ENCODE results near the gene CFAP299.
"Not testable (repeated sequence)": the region's sequence is repeated elsewhere in the genome, so short reads cannot be mapped to it uniquely, and the experiment has no call there.

The CFAP299 gene

DNA sequence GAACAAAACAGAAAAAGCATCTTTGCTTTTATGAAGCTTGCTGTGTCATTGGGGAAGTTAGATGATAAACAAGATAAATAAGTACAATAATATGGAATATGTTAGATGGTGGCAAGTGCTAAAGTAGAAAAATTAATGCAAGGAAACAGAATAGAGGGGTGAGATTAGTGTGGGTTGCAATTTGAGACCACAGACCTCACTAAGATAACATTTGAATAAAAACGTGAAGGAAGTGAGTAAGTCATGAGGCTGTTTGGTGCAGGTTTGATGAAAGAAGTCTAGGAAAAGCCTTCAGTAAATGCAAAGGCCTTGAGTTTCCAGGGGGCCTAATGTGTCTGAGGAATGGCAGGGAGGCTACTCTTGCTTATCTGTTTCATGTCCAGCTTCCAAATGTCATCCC is 102.5 kb downstream of the CFAP299 start:
- Histone ChIP-seq H2AFZ (ENCODE audit: low read length) (peak overlapping the region; percentile 58), H3K4me2 (ENCODE audit: low read depth, low read length, poor library complexity, severe bottlenecking) (peak overlapping the region; percentile 53), H3K9ac (ENCODE audit: low read depth, low read length, poor library complexity, severe bottlenecking) (peak overlapping the region; percentile 5), H3K27me3 (ENCODE audit: insufficient read depth, low read length, poor library complexity, severe bottlenecking) (no peaks in the 10 kb centered on the region), H4K20me1 (ENCODE audit: insufficient read depth, low read length, poor library complexity, severe bottlenecking) (no peaks in the 10 kb centered on the region), H3K9me2 (replicated peaks; ENCODE audit: low read depth, low read length) (no peaks in the 10 kb centered on the region), H3F3A (ENCODE audit: low read depth) (peaks cover 3% of the 10 kb centered on the region; the same call in 1 of the 2 replicates), H3K36me3 (ENCODE audit: insufficient read depth, low read length) (no peaks in the 10 kb centered on the region), H3K4me3 (ENCODE audit: low read length, poor library complexity, severe bottlenecking) (peak overlapping the region; percentile 12), H3K79me2 (ENCODE audit: insufficient read depth, low read length) (no peaks in the 10 kb centered on the region), H3K4me1 (ENCODE audit: insufficient read depth, low read length, poor library complexity, severe bottlenecking) (peaks cover 29% of the 10 kb centered on the region), H3K9me3 (ENCODE audit: insufficient read depth, low read depth, low read length) (no peaks in the 10 kb centered on the region)
- TF ChIP-seq, protein P1, sequence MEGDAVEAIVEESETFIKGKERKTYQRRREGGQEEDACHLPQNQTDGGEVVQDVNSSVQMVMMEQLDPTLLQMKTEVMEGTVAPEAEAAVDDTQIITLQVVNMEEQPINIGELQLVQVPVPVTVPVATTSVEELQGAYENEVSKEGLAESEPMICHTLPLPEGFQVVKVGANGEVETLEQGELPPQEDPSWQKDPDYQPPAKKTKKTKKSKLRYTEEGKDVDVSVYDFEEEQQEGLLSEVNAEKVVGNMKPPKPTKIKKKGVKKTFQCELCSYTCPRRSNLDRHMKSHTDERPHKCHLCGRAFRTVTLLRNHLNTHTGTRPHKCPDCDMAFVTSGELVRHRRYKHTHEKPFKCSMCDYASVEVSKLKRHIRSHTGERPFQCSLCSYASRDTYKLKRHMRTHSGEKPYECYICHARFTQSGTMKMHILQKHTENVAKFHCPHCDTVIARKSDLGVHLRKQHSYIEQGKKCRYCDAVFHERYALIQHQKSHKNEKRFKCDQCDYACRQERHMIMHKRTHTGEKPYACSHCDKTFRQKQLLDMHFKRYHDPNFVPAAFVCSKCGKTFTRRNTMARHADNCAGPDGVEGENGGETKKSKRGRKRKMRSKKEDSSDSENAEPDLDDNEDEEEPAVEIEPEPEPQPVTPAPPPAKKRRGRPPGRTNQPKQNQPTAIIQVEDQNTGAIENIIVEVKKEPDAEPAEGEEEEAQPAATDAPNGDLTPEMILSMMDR (conservative IDR thresholded peaks at IDR 0.05; ENCODE audit: low read length) = no peak
- no peak for TF ChIP-seq EZH2phosphoT487 (IDR thresholded peaks at IDR 0.05; ENCODE audit: borderline replicate concordance)

DNA sequence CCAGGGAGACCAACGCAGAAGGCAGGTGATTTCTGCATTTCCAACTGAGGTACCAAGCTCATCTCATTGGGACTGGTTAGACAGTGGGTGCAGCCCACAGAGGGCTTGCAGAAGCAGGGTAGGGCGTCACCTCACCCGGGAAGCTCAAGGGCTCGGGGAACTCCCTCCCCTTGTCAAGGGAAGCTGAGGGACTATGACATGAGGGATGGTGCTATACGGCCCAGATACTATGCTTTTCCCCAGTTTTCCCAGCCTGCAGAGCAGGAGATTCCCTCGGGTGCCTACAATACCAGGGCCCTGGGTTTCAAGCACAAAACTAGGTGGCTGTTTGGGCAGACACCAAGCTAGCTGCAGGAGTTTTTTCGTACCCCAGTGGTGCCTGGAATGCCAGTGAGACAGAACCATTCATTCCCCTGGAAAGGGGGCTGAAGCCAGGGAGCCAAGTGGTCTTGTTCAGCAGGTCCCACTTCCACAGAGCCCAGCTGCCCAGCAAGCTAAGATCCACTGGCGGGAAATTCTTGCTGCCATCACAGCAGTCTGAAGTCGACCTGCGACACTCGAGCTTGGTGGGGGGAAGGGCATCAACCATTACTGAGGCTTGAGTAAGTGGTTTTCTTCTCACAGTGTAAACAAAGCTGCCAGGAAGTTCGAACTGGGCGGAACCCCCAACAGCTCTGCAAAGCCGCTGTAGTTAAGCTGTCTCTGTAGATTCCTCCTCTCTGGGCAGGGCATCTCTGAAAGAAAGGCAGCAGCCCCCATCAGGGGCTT is 103.9 kb downstream of the CFAP299 start:
- not testable (repeated sequence) for H3K9me2 ChIP-seq (replicated peaks; ENCODE audit: low read depth, low read length); H3K79me2 ChIP-seq (ENCODE audit: insufficient read depth, low read length); H3K9ac ChIP-seq (ENCODE audit: low read depth, low read length, poor library complexity, severe bottlenecking); H3F3A ChIP-seq (ENCODE audit: low read depth); H3K36me3 ChIP-seq (ENCODE audit: insufficient read depth, low read length); H3K27me3 ChIP-seq (ENCODE audit: insufficient read depth, low read length, poor library complexity, severe bottlenecking); H4K20me1 ChIP-seq (ENCODE audit: insufficient read depth, low read length, poor library complexity, severe bottlenecking); H3K4me3 ChIP-seq (ENCODE audit: low read length, poor library complexity, severe bottlenecking); H3K9me3 ChIP-seq (ENCODE audit: insufficient read depth, low read depth, low read length)
- peaks cover 29% of the 10 kb centered on the region for H3K4me1 ChIP-seq (ENCODE audit: insufficient read depth, low read length, poor library complexity, severe bottlenecking)
- H3K4me2 ChIP-seq (ENCODE audit: low read depth, low read length, poor library complexity, severe bottlenecking) = peak overlapping the region; percentile 1
- 0 out of 2 replicates have a peak overlapping the region, but pooled peaks have one; percentile 8 for H2AFZ ChIP-seq (ENCODE audit: low read length)

DNA sequence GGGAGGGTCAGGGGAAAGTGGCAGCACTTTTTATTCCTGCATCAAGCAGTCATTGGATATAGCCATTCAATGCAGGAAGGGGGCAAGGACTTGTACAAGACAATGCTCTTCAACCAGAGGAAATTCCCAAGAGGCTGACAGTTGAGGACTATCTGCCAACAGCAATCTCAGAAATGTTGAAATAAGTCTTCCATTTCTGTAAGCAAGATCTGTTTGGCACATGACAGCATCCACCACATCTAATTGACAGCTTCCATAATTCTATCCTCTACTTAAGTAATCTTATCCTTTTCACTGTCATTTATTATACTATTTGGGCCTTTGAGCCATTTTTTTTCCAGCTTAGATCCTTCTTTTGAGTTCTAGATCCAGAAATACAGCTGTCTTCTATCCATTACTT is 110.7 kb downstream of the CFAP299 start:
- H3K27me3 ChIP-seq (ENCODE audit: insufficient read depth, low read length, poor library complexity, severe bottlenecking) = no peaks in the 10 kb centered on the region
- H3K4me3 ChIP-seq (ENCODE audit: low read length, poor library complexity, severe bottlenecking) = no peak overlapping the region
- H3F3A ChIP-seq (ENCODE audit: low read depth) = no peaks in the 10 kb centered on the region
- TF ChIP-seq, protein P1 (conservative IDR thresholded peaks at IDR 0.05; ENCODE audit: low read length) = no peak
- TF ChIP-seq EZH2phosphoT487 (IDR thresholded peaks at IDR 0.05; ENCODE audit: borderline replicate concordance) = no peak
- no peak overlapping the region for H3K9ac ChIP-seq (ENCODE audit: low read depth, low read length, poor library complexity, severe bottlenecking)
- H3K9me2 ChIP-seq (replicated peaks; ENCODE audit: low read depth, low read length) = no peaks in the 10 kb centered on the region
- no peaks in the 10 kb centered on the region for H3K4me1 ChIP-seq (ENCODE audit: insufficient read depth, low read length, poor library complexity, severe bottlenecking)
- no peaks in the 10 kb centered on the region for H4K20me1 ChIP-seq (ENCODE audit: insufficient read depth, low read length, poor library complexity, severe bottlenecking)
- H3K79me2 ChIP-seq (ENCODE audit: insufficient read depth, low read length) = no peaks in the 10 kb centered on the region
- H2AFZ ChIP-seq (ENCODE audit: low read length) = no peak overlapping the region
- H3K4me2 ChIP-seq (ENCODE audit: low read depth, low read length, poor library complexity, severe bottlenecking) = no peak overlapping the region
- no peaks in the 10 kb centered on the region for H3K36me3 ChIP-seq (ENCODE audit: insufficient read depth, low read length)
- no peaks in the 10 kb centered on the region for H3K9me3 ChIP-seq (ENCODE audit: insufficient read depth, low read depth, low read length)

DNA sequence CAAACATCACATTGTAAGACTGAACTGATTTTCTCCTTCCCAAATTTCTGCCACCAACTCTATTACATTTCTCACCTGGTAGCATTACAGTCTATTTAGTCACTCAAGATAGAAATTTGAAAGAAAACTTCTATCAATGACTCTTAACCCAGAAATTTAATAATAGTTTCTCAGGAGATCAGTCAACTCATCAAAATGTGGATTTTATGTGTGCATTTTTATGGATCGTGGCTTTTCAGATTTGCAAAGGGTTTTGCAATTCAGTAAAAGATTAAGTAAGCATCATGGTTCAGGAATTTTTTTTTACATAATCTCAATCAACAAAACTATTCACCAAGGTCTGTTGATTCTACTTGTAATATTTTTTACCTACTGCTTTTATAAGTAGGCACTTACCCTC is 111.1 kb downstream of the CFAP299 start:
- no peaks in the 10 kb centered on the region for H3K4me1 ChIP-seq (ENCODE audit: insufficient read depth, low read length, poor library complexity, severe bottlenecking)
- H3K9me3 ChIP-seq (ENCODE audit: insufficient read depth, low read depth, low read length) = no peaks in the 10 kb centered on the region
- no peaks in the 10 kb centered on the region for H3F3A ChIP-seq (ENCODE audit: low read depth)
- no peak overlapping the region for H3K9ac ChIP-seq (ENCODE audit: low read depth, low read length, poor library complexity, severe bottlenecking)
- H2AFZ ChIP-seq (ENCODE audit: low read length) = no peak overlapping the region
- no peak overlapping the region for H3K4me2 ChIP-seq (ENCODE audit: low read depth, low read length, poor library complexity, severe bottlenecking)
- no peaks in the 10 kb centered on the region for H3K9me2 ChIP-seq (replicated peaks; ENCODE audit: low read depth, low read length)
- H4K20me1 ChIP-seq (ENCODE audit: insufficient read depth, low read length, poor library complexity, severe bottlenecking) = no peaks in the 10 kb centered on the region
- H3K27me3 ChIP-seq (ENCODE audit: insufficient read depth, low read length, poor library complexity, severe bottlenecking) = no peaks in the 10 kb centered on the region
- H3K79me2 ChIP-seq (ENCODE audit: insufficient read depth, low read length) = no peaks in the 10 kb centered on the region
- H3K36me3 ChIP-seq (ENCODE audit: insufficient read depth, low read length) = no peaks in the 10 kb centered on the region
- TF ChIP-seq, protein P1 (conservative IDR thresholded peaks at IDR 0.05; ENCODE audit: low read length) = no peak
- TF ChIP-seq EZH2phosphoT487 (IDR thresholded peaks at IDR 0.05; ENCODE audit: borderline replicate concordance) = no peak
- H3K4me3 ChIP-seq (ENCODE audit: low read length, poor library complexity, severe bottlenecking) = no peak overlapping the region

All from Loucy (cell line).